Measurements from ENCODE around the gene C1orf21.

DNA sequence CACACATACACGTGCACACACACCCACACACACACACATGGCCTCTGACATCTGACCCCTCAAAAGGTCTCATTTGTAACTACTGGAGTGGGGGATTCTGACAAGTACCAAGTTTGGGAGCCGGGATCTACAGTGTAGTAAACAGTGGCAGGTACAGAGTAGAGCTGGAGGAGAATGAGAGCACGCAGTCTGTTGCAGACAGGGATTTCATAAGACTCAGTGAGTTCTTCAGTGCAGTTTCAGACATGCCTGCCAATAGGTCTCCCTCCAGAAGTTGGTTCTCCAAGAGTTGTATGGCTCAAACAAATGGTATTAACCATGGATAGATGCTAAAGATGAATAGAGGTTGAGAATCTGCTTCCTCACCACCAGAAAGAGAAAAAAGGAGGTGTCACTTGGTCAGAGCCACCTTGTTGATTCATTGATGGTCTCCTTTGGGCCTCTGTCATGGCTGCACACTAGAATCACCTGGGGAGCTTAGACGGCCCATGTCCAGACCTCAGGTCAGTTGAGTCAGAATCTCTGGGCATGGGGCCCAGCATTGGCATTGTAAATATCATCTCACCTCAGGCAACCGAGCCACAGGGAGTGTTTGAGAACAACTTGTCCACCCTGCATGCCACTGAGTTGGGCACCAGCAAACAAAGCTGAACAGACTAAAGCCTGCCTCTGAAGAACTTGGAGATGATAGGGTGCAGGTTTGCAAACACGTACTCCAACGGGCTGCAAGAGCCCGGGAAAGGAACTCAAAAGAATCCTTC is 245.8 kb downstream of the C1orf21 start:
- TF ChIP-seq MAX (IDR thresholded peaks at IDR 0.05; ENCODE audit: low read depth) (no peak), USF1 (IDR thresholded peaks at IDR 0.05; ENCODE audit: borderline replicate concordance, low read depth) (no peak), EZH2phosphoT487 (IDR thresholded peaks at IDR 0.05; ENCODE audit: borderline replicate concordance, low read depth) (no peak), RAD21 (IDR thresholded peaks at IDR 0.05; ENCODE audit: low read length) (no peak), TCF12 (IDR thresholded peaks at IDR 0.05) (no peak), POLR2AphosphoS5 (IDR thresholded peaks at IDR 0.05; ENCODE audit: low read depth, low read length) (no peak), PBX3 (IDR thresholded peaks at IDR 0.05) (no peak), SIN3A (IDR thresholded peaks at IDR 0.05; ENCODE audit: borderline replicate concordance, low read depth, low read length) (no peak), TAF1 (IDR thresholded peaks at IDR 0.05; ENCODE audit: borderline replicate concordance, low read depth, low read length) (no peak), SMC3 (IDR thresholded peaks at IDR 0.05; ENCODE audit: low read depth, low read length) (no peak)
- TF ChIP-seq, protein P1, sequence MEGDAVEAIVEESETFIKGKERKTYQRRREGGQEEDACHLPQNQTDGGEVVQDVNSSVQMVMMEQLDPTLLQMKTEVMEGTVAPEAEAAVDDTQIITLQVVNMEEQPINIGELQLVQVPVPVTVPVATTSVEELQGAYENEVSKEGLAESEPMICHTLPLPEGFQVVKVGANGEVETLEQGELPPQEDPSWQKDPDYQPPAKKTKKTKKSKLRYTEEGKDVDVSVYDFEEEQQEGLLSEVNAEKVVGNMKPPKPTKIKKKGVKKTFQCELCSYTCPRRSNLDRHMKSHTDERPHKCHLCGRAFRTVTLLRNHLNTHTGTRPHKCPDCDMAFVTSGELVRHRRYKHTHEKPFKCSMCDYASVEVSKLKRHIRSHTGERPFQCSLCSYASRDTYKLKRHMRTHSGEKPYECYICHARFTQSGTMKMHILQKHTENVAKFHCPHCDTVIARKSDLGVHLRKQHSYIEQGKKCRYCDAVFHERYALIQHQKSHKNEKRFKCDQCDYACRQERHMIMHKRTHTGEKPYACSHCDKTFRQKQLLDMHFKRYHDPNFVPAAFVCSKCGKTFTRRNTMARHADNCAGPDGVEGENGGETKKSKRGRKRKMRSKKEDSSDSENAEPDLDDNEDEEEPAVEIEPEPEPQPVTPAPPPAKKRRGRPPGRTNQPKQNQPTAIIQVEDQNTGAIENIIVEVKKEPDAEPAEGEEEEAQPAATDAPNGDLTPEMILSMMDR (IDR thresholded peaks at IDR 0.05), result no peak

Measured in SK-N-SH (cell line).